Caco-2 (cell line): ENCODE data around the gene HS1BP3. TPM values are rescaled to one million over a fixed set of nuclear protein-coding genes. Genes with fewer than 3 reads are reported as not detected.

ENCODE experiments used
- BruUV-seq: library from RNA; stranded (reverse); fragments of 400-500 nt; replicated peaks from 2 replicates; lab custom pipeline; 2021; lab: Mats Ljungman, UMichigan
- CTCF ChIA-PET: fragments of 300-600 bp; sonication (Branson Sonifier 250); formaldehyde crosslinking; loops from one replicate; lab custom pipeline; 2022; ENCODE audit warnings: antibody characterized with exemption; lab: Charles Lee
- POLR2A ChIA-PET: fragments of 300-600 bp; sonication (Branson Sonifier 250); formaldehyde crosslinking; loops from one replicate; lab custom pipeline; 2022; ENCODE audit warnings: antibody characterized with exemption; lab: Charles Lee
- DNase-seq, 2 experiments: peaks; one replicate each; pipeline versions ENCODE4 v3.0.0 to v3.0.0-alpha.2; 2020 to 2022
- H3K27me3 ChIP-seq: replicated peaks from 2 replicates; pipeline ENCODE4 v1.6.0; 2011; ENCODE audit warnings: low read length; ENCODE audit not compliant: control insufficient read depth, insufficient read depth
- H3K36me3 ChIP-seq: 2 replicates; pipeline ENCODE4 v1.5.1; 2011; ENCODE audit warnings: low read length; ENCODE audit not compliant: control insufficient read depth, insufficient read depth
- H3K4me1 ChIP-seq: fragments of 250-450 bp; sonication (Bioruptor Pico); 2 replicates; pipeline ENCODE4 v1.5.1; 2020; ENCODE audit warnings: mild to moderate bottlenecking
- H3K4me3 ChIP-seq: 2 replicates; pipeline ENCODE4 v1.5.1; 2011; ENCODE audit warnings: low read depth, mild to moderate bottlenecking, control low read depth, low read length
- H3K9me3 ChIP-seq: fragments of 250-450 bp; sonication (Bioruptor Pico); 2 replicates; pipeline ENCODE4 v1.5.1; 2020; ENCODE audit warnings: mild to moderate bottlenecking, moderate library complexity
- H3K27ac Mint-ChIP-seq: one replicate; pipeline ENCODE4 v1.8.0; 2022; ENCODE audit warnings: mixed read lengths; ENCODE audit not compliant: unreplicated experiment
- H3K27me3 Mint-ChIP-seq: one replicate; pipeline ENCODE4 v1.8.0; 2022; ENCODE audit warnings: mixed read lengths; ENCODE audit not compliant: insufficient read depth, unreplicated experiment
- H3K36me3 Mint-ChIP-seq: one replicate; pipeline ENCODE4 v1.8.0; 2022; ENCODE audit warnings: mild to moderate bottlenecking, mixed read lengths; ENCODE audit not compliant: insufficient read depth, unreplicated experiment
- H3K4me1 Mint-ChIP-seq: one replicate; pipeline ENCODE4 v1.8.0; 2022; ENCODE audit warnings: low read depth, mixed read lengths; ENCODE audit not compliant: unreplicated experiment
- H3K4me3 Mint-ChIP-seq: one replicate; pipeline ENCODE4 v1.8.0; 2022; ENCODE audit warnings: mild to moderate bottlenecking, moderate library complexity, mixed read lengths; ENCODE audit not compliant: unreplicated experiment
- H3K9me3 Mint-ChIP-seq: one replicate; pipeline ENCODE4 v1.8.0; 2022; ENCODE audit warnings: mixed read lengths; ENCODE audit not compliant: unreplicated experiment
- intact Hi-C: fragments of 100-400 bp; cut with micrococcal nuclease; formaldehyde crosslinking; loops from one replicate; pipeline ENCODE4 v1.10.0; 2022; ENCODE audit not compliant: unreplicated experiment
- total RNA-seq: library from RNA; stranded (reverse); gene quantifications from 2 replicates; pipeline ENCODE4 v1.2.3, GENCODE V29; 2022
- TF ChIP-seq, protein P1 (sequence below), 2 experiments: fragments of 200-600 bp in 1 of 2; IDR thresholded peaks; 1 replicate in 1 of 2; 2 replicates in 1 of 2; pipeline versions ENCODE4 v1.5.1 to v1.8.0; 2011 to 2022; ENCODE audit warnings: antibody characterized with exemption in 1 of 2, control low read depth in 1 of 2, inconsistent platforms in 1 of 2, low read depth in 1 of 2, low read length in 1 of 2, mild to moderate bottlenecking in 1 of 2, moderate library complexity in 1 of 2; ENCODE audit not compliant: insufficient read depth in 1 of 2, severe bottlenecking in 1 of 2, unreplicated experiment in 1 of 2

Gene HS1BP3
- total RNA-seq, 1 experiment from 2014 or later = 31.1 TPM

GRCh38 chr2:20618886-20619521 is 31.9 kb downstream of the HS1BP3 start:
- H3K4me3 ChIP-seq = no peak overlapping the region
- H3K36me3 Mint-ChIP-seq = no peaks in the 10 kb centered on the region
- H3K27me3 ChIP-seq = no peaks in the 10 kb centered on the region
- intact Hi-C loops = no loop called here
- peak in 1 of 2 experiments; percentile 30 for DNase-seq
- H3K27me3 Mint-ChIP-seq = no peaks in the 10 kb centered on the region
- H3K9me3 ChIP-seq = no peaks in the 10 kb centered on the region
- H3K9me3 Mint-ChIP-seq = no peaks in the 10 kb centered on the region
- ChIA-PET POLR2A (no interaction called here), CTCF (no interaction called here)
- no peak overlapping the region for H3K4me3 Mint-ChIP-seq
- peaks cover 2% of the 10 kb centered on the region for H3K36me3 ChIP-seq
- H3K4me1 Mint-ChIP-seq = no peaks in the 10 kb centered on the region
- TF ChIP-seq, protein P1, sequence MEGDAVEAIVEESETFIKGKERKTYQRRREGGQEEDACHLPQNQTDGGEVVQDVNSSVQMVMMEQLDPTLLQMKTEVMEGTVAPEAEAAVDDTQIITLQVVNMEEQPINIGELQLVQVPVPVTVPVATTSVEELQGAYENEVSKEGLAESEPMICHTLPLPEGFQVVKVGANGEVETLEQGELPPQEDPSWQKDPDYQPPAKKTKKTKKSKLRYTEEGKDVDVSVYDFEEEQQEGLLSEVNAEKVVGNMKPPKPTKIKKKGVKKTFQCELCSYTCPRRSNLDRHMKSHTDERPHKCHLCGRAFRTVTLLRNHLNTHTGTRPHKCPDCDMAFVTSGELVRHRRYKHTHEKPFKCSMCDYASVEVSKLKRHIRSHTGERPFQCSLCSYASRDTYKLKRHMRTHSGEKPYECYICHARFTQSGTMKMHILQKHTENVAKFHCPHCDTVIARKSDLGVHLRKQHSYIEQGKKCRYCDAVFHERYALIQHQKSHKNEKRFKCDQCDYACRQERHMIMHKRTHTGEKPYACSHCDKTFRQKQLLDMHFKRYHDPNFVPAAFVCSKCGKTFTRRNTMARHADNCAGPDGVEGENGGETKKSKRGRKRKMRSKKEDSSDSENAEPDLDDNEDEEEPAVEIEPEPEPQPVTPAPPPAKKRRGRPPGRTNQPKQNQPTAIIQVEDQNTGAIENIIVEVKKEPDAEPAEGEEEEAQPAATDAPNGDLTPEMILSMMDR (IDR thresholded peaks at IDR 0.05; ENCODE audit: insufficient read depth in 1 of 2, low read depth in 1 of 2, low read length in 1 of 2, severe bottlenecking in 1 of 2, unreplicated experiment in 1 of 2) = no peak
- no peaks in the 10 kb centered on the region; the same call in 1 of the 2 replicates for H3K4me1 ChIP-seq
- BruUV-seq = no TSS peak
- no peak overlapping the region for H3K27ac Mint-ChIP-seq

DNA sequence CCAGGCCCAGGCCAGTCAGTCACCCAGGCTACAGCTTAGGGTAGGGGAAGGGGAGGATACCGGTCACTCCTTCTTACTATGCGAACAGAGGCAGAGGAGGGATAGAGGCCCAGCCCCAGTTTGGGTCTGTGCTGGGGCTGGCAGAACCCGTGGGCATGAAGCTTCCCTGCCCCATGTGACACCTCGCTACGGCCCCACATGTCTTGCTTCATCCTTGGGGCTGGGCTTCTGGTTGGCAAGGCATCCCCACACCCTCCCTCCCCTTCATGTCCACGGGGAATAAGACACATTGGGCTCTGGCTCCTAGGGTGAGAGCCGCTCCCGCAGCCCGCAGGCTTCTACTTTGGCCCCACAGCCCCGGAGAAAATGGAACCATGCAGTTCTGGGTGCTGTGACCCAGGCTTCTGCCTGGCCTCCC is 32.4 kb downstream of the HS1BP3 start:
- H3K4me3 Mint-ChIP-seq = no peak overlapping the region
- no peaks in the 10 kb centered on the region for H3K9me3 Mint-ChIP-seq
- H3K4me1 Mint-ChIP-seq = no peaks in the 10 kb centered on the region
- BruUV-seq = no TSS peak
- TF ChIP-seq, protein P1 (IDR thresholded peaks at IDR 0.05; ENCODE audit: insufficient read depth in 1 of 2, low read depth in 1 of 2, low read length in 1 of 2, severe bottlenecking in 1 of 2, unreplicated experiment in 1 of 2) = no peak
- no peaks in the 10 kb centered on the region for H3K27me3 ChIP-seq
- CTCF ChIA-PET = interaction anchor here (0.6 to 1.1 kb wide), 3 partner anchors 13 to 198 kb away, joined by 3 to 4 read pairs (median 4); no protein-coding TSS in a partner anchor
- no peak overlapping the region for H3K27ac Mint-ChIP-seq
- POLR2A ChIA-PET = interaction anchor here (1.0 kb wide), 1 partner anchor 172 kb away, joined by 6 read pairs; the partner anchor contains the start of gene RHOB
- H3K36me3 Mint-ChIP-seq = no peaks in the 10 kb centered on the region
- H3K27me3 Mint-ChIP-seq = no peaks in the 10 kb centered on the region
- H3K4me1 ChIP-seq = no peaks in the 10 kb centered on the region; the same call in 1 of the 2 replicates
- intact Hi-C loops = no loop called here
- no peaks in the 10 kb centered on the region for H3K9me3 ChIP-seq
- H3K4me3 ChIP-seq = no peak overlapping the region
- H3K36me3 ChIP-seq = peaks cover 2% of the 10 kb centered on the region
- peak in 1 of 2 experiments; percentile 27 for DNase-seq

DNA sequence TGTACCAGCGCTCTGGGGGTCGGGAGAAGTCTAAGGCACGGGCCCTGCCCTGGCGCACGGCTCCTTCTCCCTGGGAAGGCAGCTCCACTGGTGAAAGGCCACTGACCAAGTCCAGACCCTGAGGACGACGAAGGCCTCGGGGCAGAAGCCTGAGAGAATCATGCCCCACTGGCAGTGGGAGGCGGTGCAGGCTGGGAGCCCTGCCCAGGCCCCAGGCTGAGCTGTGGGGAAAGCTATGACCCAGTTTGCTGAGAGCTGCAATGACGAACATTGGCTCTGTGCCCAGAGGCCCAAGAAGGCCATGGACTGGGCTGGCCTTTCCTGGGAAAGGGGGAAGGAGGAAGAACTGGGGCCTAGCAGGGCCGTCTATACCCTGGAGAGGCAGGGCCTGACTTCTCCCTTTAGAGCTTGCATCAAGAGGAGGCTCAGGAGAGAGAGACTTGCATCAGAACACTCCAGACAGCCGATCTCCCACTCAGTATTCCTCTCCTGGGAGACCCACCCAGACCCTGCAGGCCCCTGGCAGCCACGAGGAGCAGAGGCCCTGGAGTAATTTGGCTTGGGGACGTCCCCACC is 32.9 kb downstream of the HS1BP3 start:
- ChIA-PET CTCF (interaction anchor here (0.6 to 1.1 kb wide), 3 partner anchors 14 to 198 kb away, joined by 3 to 4 read pairs (median 4); no protein-coding TSS in a partner anchor), POLR2A (interaction anchor here (1.0 kb wide), 1 partner anchor 171 kb away, joined by 6 read pairs; the partner anchor contains the start of gene RHOB)
- intact Hi-C loops = no loop called here
- Histone ChIP-seq H3K4me3 (no peak overlapping the region), H3K9me3 (no peaks in the 10 kb centered on the region), H3K27me3 (no peaks in the 10 kb centered on the region), H3K4me1 (no peaks in the 10 kb centered on the region; the same call in 1 of the 2 replicates), H3K36me3 (peaks cover 2% of the 10 kb centered on the region)
- Mint-ChIP-seq H3K27ac (no peak overlapping the region), H3K9me3 (no peaks in the 10 kb centered on the region), H3K36me3 (no peaks in the 10 kb centered on the region), H3K4me3 (no peak overlapping the region), H3K4me1 (no peaks in the 10 kb centered on the region), H3K27me3 (no peaks in the 10 kb centered on the region)
- DNase-seq = peak; percentile 31 to 34
- TF ChIP-seq, protein P1 (IDR thresholded peaks at IDR 0.05; ENCODE audit: insufficient read depth in 1 of 2, low read depth in 1 of 2, low read length in 1 of 2, severe bottlenecking in 1 of 2, unreplicated experiment in 1 of 2) = peak in 1 of 2 experiments; percentile 16
- no TSS peak for BruUV-seq
